ENCODE measurements around the gene RXRA. TPM values are rescaled to one million over a fixed set of nuclear protein-coding genes. Genes with fewer than 3 reads are reported as not detected.
A peak's percentile ranks its signal among the peaks of the same experiment; 100 is the strongest.

RXRA gene
- total RNA-seq, 4 donors from 2014 or later: 39.4 to 81.3 (median 67.4) TPM

DNA sequence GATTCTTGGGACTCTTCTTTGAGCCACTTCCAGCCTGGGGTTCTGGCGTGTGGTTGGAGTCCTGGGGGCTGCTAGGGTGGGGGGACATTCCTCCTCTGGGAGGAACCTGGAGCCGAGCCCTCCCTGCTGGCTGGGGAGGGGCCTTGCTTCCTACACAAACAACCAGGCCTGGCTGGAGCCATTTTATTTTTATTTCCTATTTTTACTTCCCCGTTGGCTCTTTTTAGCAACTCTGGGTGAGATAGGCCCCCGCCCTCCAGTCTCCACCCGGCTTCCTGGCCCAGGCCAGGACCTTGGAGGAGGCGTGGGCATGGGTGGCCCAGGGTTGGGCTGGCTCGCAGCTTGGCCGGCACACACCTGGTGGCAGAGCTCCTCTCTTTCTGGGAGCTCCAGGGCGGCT lies 15.1 kb downstream of the RXRA start:
- Histone ChIP-seq H3K36me3 (no peaks in the 10 kb centered on the region), H3K9me3 (no peaks in the 10 kb centered on the region), H3K4me1 (peaks cover 81 to 98% of the 10 kb centered on the region in 2 donors), H3K27ac (peak overlapping the region; percentile 38 to 82 (median 50)), H3K27me3 (no peaks in the 10 kb centered on the region), H3K4me3 (replicated peaks in 1 of 3) (no peak overlapping the region)
- intact Hi-C loops (cut with DNase I): no loop called here
- no peak for TF ChIP-seq POLR2A (IDR thresholded peaks at IDR 0.05)
- DNase-seq: peak; percentile 40 to 44
- WGBS, 2 donors: 47 to 57% methylated on average over 8 of the region's 9 CpGs

GRCh38 chr9:134341929-134342745 lies 15.9 kb downstream of the RXRA start:
- peaks cover 80 to 100% of the 10 kb centered on the region in 2 donors for H3K4me1 ChIP-seq
- no peaks in the 10 kb centered on the region for H3K36me3 ChIP-seq
- TF ChIP-seq, protein P1, sequence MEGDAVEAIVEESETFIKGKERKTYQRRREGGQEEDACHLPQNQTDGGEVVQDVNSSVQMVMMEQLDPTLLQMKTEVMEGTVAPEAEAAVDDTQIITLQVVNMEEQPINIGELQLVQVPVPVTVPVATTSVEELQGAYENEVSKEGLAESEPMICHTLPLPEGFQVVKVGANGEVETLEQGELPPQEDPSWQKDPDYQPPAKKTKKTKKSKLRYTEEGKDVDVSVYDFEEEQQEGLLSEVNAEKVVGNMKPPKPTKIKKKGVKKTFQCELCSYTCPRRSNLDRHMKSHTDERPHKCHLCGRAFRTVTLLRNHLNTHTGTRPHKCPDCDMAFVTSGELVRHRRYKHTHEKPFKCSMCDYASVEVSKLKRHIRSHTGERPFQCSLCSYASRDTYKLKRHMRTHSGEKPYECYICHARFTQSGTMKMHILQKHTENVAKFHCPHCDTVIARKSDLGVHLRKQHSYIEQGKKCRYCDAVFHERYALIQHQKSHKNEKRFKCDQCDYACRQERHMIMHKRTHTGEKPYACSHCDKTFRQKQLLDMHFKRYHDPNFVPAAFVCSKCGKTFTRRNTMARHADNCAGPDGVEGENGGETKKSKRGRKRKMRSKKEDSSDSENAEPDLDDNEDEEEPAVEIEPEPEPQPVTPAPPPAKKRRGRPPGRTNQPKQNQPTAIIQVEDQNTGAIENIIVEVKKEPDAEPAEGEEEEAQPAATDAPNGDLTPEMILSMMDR (IDR thresholded peaks at IDR 0.05): no peak
- TF ChIP-seq POLR2A (IDR thresholded peaks at IDR 0.05): no peak
- H3K9me3 ChIP-seq: no peaks in the 10 kb centered on the region
- intact Hi-C loops (cut with DNase I): no loop called here
- H3K27ac ChIP-seq: peak overlapping the region in 2 of 3 donors; percentile 38 to 82
- H3K4me3 ChIP-seq (replicated peaks in 1 of 3): no peak overlapping the region
- DNase-seq: no peak
- whole genome bisulfite sequencing, 2 donors: 94 to 95% methylated on average over 10 to 13 of the region's 19 CpGs
- no peaks in the 10 kb centered on the region for H3K27me3 ChIP-seq

DNA sequence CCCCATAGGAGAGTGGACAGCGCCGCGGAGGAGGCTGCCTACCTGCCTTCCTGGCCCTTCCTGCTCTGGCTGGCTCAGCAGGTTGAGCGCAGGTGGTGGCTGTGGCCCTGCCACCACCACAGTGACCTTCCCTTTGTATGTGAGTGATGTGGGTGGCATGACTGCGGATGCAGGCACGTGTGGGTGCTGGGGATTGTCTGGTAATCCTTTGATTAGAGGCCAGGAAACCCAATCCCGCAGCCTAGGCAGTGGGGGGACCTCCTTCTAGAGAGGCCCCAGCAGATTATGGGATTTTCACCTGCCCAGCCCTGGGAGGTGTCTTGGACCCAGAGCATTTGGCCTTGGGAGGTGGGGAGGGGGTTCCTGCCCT lies 16.5 kb downstream of the RXRA start:
- no peaks in the 10 kb centered on the region for H3K9me3 ChIP-seq
- H3K27ac ChIP-seq: peak overlapping the region in 1 of 3 donors; percentile 82
- 93% methylated on average over 3 of the region's 7 CpGs; no CpG with 5 or more reads in 1 of the 2 donors for WGBS, 2 donors
- H3K4me3 ChIP-seq (replicated peaks in 1 of 3): no peak overlapping the region
- H3K36me3 ChIP-seq: no peaks in the 10 kb centered on the region
- intact Hi-C loops (cut with DNase I): no loop called here
- no peaks in the 10 kb centered on the region for H3K27me3 ChIP-seq
- DNase-seq: no peak
- H3K4me1 ChIP-seq: peaks cover 75 to 99% of the 10 kb centered on the region in 2 donors
- TF ChIP-seq, protein P1 (IDR thresholded peaks at IDR 0.05): no peak
- TF ChIP-seq POLR2A (IDR thresholded peaks at IDR 0.05): no peak

DNA sequence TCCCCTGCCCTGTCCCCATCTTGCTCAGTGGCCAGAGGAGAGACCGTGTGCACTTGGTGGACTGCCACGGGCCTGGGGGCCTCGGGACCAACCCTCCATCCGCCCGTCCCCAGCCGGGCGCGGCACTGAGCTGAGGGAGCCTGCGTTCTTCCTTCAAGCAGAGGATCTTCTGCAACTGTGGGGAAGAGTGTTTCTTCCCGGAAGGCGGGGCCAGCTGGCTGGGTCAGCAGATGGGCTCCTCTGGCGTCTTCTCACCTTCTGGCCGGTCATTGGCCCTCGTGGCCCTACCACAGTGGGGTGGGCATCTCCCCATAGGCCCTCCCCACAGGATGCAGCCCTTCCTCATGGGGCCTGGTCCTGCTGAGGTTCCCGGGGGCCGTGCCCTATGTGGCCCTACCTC lies 17.4 kb downstream of the RXRA start:
- intact Hi-C loops (cut with DNase I): no loop called here
- TF ChIP-seq POLR2A (IDR thresholded peaks at IDR 0.05): no peak
- TF ChIP-seq, protein P1 (IDR thresholded peaks at IDR 0.05): no peak
- H3K27me3 ChIP-seq: no peaks in the 10 kb centered on the region
- no peaks in the 10 kb centered on the region for H3K9me3 ChIP-seq
- peak in 1 of 2 donors; percentile 28 for DNase-seq
- H3K27ac ChIP-seq: peak overlapping the region in 2 of 3 donors; percentile 32 to 61
- H3K4me3 ChIP-seq (replicated peaks in 1 of 3): no peak overlapping the region
- H3K4me1 ChIP-seq: peaks cover 73 to 99% of the 10 kb centered on the region in 2 donors
- no peaks in the 10 kb centered on the region for H3K36me3 ChIP-seq
- 76 to 85% methylated on average over 14 of the region's 16 CpGs for WGBS, 2 donors

DNA sequence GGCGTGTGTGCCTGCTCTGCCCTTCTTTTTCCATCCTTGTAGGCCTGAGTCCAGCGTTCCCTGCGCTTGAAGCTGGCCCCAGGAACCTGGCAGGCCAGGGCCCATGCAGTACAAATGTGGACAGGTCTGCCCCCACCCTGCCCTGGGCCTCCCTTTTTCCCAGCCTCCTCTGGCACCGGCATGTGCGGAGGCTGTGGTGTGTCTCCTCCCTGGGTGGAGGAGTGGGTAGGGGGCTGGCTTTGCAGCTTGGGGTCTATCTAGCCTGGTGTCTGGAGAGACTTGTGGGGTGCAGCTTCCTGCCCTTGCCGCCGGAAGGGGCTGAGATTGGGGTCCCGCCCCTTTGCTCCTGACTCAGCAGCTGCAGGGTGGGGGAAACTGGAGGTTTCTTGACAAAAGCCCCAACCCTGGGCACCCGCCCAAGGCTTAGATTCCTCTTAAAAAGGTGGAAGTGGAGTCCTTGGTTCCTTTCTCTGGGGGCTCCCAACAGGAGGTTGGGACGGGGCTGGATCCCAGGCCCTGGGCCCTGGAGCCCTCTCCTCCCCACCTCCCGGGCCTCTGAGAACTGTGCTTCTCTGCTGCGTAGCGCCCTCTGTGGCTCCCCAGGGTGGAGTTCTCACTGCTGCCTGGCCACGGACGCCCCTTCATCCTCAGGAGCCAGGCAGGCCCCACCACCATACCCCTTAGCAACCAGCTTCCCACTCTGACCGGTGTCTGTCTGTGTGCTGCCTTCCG lies 18.0 kb downstream of the RXRA start:
- peaks cover 67 to 99% of the 10 kb centered on the region in 2 donors for H3K4me1 ChIP-seq
- no peak overlapping the region for H3K4me3 ChIP-seq (replicated peaks in 1 of 3)
- 68 to 72% methylated on average over 11 to 13 of the region's 17 CpGs for WGBS, 2 donors
- TF ChIP-seq, protein P1 (IDR thresholded peaks at IDR 0.05): no peak
- no peak for TF ChIP-seq POLR2A (IDR thresholded peaks at IDR 0.05)
- intact Hi-C loops (cut with DNase I): no loop called here
- no peaks in the 10 kb centered on the region for H3K27me3 ChIP-seq
- H3K27ac ChIP-seq: peak overlapping the region; percentile 16 to 61 (median 32)
- peak in 1 of 2 donors; percentile 35 for DNase-seq
- H3K9me3 ChIP-seq: no peaks in the 10 kb centered on the region
- H3K36me3 ChIP-seq: no peaks in the 10 kb centered on the region

Data from thyroid gland (tissue), 4 donors.